KBM-7 (cell line): Measurements from ENCODE around the gene MED12.
A peak's percentile ranks its signal among the peaks of the same experiment; 100 is the strongest.

Experiments used
- DNase-seq: peaks from one replicate; pipeline ENCODE4 v3.0.0-alpha.2; 2015
- in situ Hi-C: fragments of 300-500 bp; cut with MboI; formaldehyde crosslinking; loops from 2 replicates; pipeline ENCODE4 v1.14.3; 2020; ENCODE audit warnings: low sequenced_read_pairs, low pct_unique_long_range_greater_than_20kb, mixed read lengths

MED12 gene

DNA sequence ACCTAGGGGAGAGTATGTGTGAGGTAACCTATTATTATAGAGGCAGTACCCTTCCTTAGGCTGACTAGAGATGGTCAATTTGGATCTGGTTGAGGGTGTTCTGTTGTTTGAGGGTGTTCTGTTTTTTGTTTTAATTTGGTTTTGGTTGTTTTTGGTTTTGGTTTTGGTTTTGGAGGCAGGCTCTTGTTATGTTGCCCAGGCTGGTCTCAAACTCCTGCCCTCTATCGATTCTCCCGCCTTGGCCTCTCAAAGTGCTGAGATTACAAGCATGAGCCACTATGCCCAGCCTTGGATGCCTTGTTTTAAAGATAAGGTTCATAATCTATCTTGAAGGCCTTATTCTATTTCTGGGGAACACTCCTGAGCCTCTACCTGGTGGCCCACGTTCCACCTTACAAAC is 12.8 kb upstream of the MED12 start:
- in situ Hi-C loops, result no loop called here
- DNase-seq, result no peak

DNA sequence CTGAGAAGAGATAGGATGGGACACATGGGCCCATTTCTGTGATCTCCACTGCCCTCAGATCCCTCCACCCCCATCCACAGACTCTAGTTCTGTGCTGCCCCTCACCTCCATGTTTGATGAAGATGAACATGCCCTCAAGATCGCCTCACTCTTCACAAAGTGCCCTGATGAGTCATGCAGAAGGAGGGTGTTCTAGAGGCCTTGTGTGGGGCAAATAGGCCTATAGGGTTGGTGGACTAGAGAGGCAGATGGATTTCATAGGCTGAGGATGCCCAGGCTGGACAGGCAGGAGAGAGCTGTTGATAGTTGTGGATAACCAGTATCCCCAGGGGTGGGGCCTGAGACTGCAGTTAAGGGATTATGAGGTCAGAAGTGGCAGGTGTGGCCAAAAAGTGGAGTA is 12.0 kb upstream of the MED12 start, which contains the start of gene CXorf65:
TSS of gene CXorf65 (minus strand) at position 314 of the 400 bp plus-strand sequence. CDS start at position 130, 184 bp downstream.
- in situ Hi-C loops, result no loop called here
- DNase-seq, result no peak

- DNase-seq, result no peak
- in situ Hi-C loops, result no loop called here
These were observed 11.2 kb upstream of the MED12 start for GRCh38 chrX:71107245-71107644.

DNA sequence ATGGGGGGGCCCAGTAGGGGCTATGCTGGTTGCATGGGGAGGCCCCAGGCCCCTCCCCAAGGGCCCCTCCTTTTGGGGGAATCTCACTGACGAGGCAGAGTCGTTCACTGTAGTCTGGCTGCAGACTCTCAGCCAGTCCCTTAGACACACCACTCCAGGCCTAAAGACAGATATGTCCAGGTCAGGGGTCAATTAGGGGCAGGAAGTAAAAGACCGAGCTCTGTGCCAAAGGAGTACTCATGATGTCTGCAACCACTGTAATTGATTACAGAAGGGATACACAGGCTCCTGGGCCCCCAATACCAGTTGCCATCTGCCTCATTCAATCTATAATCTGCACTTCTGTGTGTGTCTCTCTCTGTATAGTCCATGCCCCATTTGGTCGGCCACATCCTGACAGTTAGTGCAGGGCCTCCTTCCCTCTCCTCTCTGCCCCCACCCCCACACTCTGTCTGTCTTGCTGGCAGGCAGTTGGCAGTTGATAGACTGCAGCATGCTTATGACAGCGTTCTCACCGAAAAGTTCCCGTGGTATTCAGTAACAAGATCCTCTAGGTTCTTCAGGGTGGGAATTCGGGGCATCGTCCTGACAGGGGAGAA is 10.5 kb upstream of the MED12 start:
- DNase-seq, result peak; percentile 84
- in situ Hi-C loops, result no loop called here

- in situ Hi-C loops, result no loop called here
- DNase-seq, result no peak
These were observed 9.3 kb upstream of the MED12 start for GRCh38 chrX:71109051-71109450.

GRCh38 chrX:71111141-71111843 is 7.1 kb upstream of the MED12 start, which contains the start of gene IL2RG:
IL2RG (minus strand) TSS chrX:71111577; CDS start chrX:71111539, 38 bp downstream.
- DNase-seq, result peak; percentile 80
- in situ Hi-C loops, result no loop called here

- in situ Hi-C loops, result no loop called here
- peak; percentile 58 for DNase-seq
These were observed 6.4 kb upstream of the MED12 start for GRCh38 chrX:71111921-71112431.

DNA sequence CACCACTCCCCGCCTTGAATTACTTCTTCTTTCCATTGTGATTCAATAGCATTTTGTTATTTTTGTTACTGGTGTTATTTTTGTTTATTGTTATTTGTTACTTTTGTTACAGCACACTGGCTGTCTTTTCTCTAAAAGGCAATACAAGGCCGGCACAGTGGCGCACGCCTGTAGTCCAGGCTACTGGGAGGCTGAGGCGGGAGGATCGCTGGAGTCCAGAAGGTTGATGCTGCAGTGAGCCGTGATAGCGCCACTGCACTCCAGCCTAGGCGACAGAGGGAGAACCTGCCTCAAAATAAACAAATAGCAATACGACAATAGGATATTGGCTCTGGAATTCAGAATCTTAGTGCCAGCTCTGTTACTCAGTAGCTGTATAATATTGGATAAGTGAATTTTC is 1.0 kb upstream of the MED12 start:
- no peak for DNase-seq
- in situ Hi-C loops, result no loop called here

DNA sequence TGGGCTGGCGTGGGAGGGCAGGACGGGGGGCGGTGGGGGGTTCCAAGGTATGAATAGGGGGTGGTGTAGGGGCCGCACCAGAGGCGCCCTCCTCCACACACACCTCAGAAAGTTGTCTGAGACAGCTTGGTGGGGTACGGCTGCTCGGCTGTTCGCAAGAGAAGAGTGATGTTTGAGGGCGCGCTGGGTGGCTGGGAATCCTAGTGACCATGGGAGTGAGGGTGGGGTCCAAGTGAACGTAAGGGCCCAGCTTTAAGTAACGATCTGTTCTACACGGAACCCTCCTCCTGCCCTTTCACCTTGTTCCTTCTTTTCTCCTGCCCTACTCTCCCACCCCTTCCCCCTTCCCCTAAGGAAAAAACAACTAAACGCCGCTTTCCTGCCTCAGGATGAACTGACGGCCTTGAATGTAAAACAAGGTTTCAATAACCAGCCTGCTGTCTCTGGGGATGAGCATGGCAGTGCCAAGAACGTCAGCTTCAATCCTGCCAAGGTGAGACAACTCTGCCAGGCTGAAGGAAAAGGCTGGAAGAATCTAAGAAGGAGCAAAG is 664 bp downstream of the MED12 start:
- in situ Hi-C loops, result no loop called here
- no peak for DNase-seq

DNA sequence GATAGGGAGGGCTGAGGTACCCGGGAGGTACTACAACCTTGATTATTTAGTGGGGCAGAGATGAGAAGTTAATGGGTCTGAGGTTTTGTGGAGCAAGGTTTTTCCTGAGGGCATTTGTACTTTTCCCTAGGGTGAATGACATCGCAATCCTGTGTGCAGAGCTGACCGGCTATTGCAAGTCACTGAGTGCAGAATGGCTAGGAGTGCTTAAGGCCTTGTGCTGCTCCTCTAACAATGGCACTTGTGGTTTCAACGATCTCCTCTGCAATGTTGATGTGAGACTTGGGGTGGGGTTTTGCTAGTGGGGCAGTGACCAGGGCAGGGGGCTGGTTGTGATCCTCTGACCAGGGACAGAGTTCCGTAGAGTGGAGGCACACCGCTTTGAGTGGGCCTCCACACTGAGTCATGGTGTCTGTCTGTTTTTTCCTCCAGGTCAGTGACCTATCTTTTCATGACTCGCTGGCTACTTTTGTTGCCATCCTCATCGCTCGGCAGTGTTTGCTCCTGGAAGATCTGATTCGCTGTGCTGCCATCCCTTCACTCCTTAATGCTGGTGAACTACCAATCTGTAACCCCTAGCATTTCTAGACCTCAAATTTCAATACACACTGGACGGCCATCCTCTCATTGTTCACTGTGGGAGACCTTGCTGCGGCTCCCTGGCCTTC is 9.9 kb downstream of the MED12 start:
- in situ Hi-C loops, result no loop called here
- no peak for DNase-seq

DNA sequence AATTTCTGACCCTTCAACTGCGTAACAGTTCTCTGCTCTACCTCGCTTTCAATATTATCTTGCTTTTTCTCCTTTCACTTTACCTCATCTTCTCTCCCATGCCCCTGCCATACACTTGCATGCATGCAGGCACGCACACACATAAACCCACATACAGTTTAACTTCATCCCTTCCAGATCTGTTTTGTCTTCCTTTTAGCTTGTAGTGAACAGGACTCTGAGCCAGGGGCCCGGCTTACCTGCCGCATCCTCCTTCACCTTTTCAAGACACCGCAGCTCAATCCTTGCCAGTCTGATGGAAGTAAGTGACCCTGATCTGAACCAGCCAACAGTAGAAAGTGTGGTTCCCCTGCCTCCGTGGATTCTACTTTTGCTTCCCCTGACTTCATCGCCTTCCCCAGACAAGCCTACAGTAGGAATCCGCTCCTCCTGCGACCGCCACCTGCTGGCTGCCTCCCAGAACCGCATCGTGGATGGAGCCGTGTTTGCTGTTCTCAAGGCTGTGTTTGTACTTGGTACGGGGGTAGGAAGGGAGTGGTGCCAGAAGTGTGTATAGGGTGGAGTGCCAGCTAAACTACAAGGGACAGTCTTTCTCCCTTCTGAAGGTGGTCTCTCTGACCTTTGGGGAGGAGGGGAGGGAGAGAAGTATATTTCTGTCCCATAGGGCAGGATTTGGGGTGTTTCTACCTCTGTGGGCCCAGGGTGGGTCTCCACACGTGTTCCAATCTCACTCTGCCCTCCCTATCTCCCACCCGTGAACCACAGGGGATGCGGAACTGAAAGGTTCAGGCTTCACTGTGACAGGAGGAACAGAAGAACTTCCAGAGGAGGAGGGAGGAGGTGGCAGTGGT is 10.7 kb downstream of the MED12 start:
- in situ Hi-C loops, result no loop called here

DNA sequence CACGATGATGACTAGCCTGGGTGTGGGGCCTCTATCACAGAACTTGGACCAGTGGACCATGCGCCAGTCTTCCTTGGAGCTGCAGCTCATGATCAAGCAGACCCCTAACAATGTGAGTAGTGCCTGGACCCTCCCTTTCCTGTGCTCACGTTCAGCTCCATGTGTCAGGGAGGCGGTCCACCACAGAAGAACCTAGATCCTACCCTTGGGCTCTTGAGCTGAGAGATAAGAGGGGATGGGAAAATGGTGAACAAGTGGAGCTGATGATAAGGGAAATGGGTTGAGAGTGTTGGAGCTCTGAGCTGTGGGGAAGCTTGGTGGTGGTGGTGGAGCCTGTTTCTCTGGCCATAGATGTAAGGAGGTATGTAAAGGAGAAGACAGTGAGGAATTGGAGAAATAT is 13.1 kb downstream of the MED12 start:
- in situ Hi-C loops, result no loop called here
- DNase-seq, result no peak

More for the DNA sequence above, 10.7 kb downstream of the MED12 start:
- peak; percentile 91 for DNase-seq

DNA sequence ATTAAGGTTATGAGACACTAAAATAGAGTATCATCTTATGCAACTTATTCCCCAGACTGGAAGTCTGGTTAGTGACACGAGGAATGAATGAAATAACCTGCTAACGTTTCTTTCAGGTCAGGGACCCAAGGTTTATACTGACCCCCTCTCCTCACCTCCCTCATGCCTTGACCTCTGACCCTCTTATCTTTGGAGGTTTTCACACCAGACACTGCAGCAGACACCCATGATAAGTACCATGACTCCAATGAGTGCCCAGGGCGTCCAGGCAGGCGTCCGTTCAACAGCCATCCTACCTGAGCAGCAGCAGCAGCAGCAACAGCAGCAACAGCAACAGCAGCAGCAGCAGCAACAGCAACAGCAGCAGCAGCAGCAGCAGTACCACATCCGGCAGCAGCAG is 22.0 kb downstream of the MED12 start:
- no peak for DNase-seq
- in situ Hi-C loops, result no loop called here

- in situ Hi-C loops, result no loop called here
- DNase-seq, result no peak
These were observed 25.1 kb downstream of the MED12 start for GRCh38 chrX:71143508-71143907.

DNA sequence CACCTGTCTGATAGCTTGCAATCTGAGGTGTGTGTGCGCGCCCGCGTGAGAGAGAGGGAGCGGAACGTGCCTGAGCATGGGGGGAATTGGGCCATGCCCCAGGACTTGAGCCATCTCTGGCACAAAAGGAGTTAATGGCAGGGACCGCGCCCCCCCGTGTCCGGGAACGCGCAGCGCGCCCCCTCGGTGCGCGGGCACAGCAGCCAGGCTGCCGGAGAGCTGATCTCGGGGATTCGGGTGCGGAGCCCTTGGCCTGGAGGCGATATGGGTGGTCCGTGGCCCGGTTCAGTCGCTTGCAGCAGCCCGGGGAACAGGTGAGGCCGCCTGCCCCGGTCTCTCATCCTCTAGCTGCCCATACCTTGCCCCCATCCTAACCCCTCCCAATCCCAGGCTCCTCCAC is 26.3 kb downstream of the MED12 start, which contains the start of gene NLGN3:
TSS of gene NLGN3 (plus strand) at position 191 of the 400 bp plus-strand sequence. CDS start 2,909 bp downstream, outside the sequence.
- in situ Hi-C loops, result no loop called here
- DNase-seq, result no peak

DNA sequence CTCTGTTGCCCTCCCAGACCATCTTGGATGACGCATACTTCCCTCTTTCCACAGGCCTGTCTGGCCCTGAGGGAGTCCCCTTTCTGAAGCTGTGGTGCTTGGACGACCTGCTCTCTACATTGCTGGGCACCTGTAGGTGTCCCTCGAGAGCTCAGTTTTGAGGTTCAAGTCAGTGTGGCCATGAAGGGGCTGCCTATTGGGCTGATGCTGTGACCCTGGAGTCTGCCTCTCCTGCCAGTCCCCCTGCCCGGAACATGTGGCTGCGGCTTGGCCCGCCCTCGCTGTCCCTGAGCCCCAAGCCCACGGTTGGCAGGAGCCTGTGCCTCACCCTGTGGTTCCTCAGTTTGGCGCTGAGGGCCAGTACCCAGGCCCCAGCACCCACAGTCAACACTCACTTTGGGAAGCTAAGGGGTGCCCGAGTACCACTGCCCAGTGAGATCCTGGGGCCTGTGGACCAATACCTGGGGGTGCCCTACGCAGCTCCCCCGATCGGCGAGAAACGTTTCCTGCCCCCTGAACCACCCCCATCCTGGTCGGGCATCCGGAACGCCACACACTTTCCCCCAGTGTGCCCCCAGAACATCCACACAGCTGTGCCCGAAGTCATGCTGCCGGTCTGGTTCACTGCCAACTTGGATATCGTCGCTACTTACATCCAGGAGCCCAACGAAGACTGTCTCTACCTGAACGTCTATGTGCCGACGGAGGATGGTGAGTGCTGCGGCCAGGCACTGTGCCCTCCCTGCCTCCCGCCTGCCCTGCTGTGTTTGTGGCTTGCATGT is 29.3 kb downstream of the MED12 start:
- in situ Hi-C loops, result no loop called here
- no peak for DNase-seq

DNA sequence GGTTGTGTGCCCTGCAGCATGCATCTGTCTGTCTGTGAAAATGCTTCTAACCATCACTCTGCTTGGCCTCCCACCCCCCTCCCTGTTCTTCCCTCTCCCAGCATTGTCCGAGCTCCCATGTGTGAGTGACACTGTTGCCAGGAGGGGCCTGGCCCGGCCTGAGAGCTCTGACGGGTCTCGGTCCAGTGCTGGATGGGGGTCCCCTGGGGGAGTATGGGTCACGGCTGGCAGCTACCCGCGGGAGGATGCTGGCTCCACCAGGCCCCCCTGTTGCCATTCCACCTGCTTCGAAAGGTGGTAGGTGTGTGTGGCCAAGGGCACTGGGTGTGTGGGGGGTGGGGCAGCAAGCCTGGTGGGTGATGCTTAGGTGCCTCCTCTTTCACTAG is 29.9 kb downstream of the MED12 start:
- DNase-seq, result no peak
- in situ Hi-C loops, result no loop called here

GRCh38 chrX:71151366-71151765 is 33.0 kb downstream of the MED12 start:
- in situ Hi-C loops, result loop anchor here (25.0 kb wide), 1 partner anchor 389 kb away; no protein-coding TSS in a partner anchor
- DNase-seq, result no peak
